ENCODE measurements around the gene CHST6. TPM values are rescaled to one million over a fixed set of nuclear protein-coding genes. Genes with fewer than 3 reads are reported as not detected.

CHST6 gene
- total RNA-seq, 1 experiment from 2014 or later = 17.9 TPM

- TF ChIP-seq, protein P1, sequence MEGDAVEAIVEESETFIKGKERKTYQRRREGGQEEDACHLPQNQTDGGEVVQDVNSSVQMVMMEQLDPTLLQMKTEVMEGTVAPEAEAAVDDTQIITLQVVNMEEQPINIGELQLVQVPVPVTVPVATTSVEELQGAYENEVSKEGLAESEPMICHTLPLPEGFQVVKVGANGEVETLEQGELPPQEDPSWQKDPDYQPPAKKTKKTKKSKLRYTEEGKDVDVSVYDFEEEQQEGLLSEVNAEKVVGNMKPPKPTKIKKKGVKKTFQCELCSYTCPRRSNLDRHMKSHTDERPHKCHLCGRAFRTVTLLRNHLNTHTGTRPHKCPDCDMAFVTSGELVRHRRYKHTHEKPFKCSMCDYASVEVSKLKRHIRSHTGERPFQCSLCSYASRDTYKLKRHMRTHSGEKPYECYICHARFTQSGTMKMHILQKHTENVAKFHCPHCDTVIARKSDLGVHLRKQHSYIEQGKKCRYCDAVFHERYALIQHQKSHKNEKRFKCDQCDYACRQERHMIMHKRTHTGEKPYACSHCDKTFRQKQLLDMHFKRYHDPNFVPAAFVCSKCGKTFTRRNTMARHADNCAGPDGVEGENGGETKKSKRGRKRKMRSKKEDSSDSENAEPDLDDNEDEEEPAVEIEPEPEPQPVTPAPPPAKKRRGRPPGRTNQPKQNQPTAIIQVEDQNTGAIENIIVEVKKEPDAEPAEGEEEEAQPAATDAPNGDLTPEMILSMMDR (IDR thresholded peaks at IDR 0.05 in 2 of 3, conservative IDR thresholded peaks at IDR 0.05 in 1 of 3; ENCODE audit: borderline replicate concordance in 1 of 3, insufficient read depth in 1 of 3, low read depth in 2 of 3, low read length in 2 of 3) = no peak
- no peak for TF ChIP-seq ZBTB33 (IDR thresholded peaks at IDR 0.05; ENCODE audit: extremely low read depth, insufficient replicate concordance, low read length)
- no peak for TF ChIP-seq EZH2 (IDR thresholded peaks at IDR 0.05)
- no peak for TF ChIP-seq FOSL1 (IDR thresholded peaks at IDR 0.05; ENCODE audit: low read depth)
- no peak for TF ChIP-seq RAD21 (IDR thresholded peaks at IDR 0.05; ENCODE audit: low read depth)
- no peak for TF ChIP-seq POLR2A (IDR thresholded peaks at IDR 0.05; ENCODE audit: borderline replicate concordance, extremely low read depth, insufficient read depth, insufficient read length)
Measured at GRCh38 chr16:75472908-75473877, 22.0 kb downstream of the CHST6 start (continued).
